GM19452 (cell line): ENCODE data around the gene SRSF1.
A peak's percentile ranks its signal among the peaks of the same experiment; 100 is the strongest.
"Not testable (repeated sequence)": the region's sequence is repeated elsewhere in the genome, so short reads cannot be mapped to it uniquely, and the experiment has no call there.

Source experiments
- ATAC-seq: cut with Tn5 transposase; IDR thresholded peaks from one replicate; pipeline ENCODE4 v1.9.1; 2021; ENCODE audit not compliant: unreplicated experiment

The SRSF1 gene

GRCh38 chr17:57970710-57971109, 36.3 kb downstream of the SRSF1 start:
- ATAC-seq: no peak

GRCh38 chr17:57968456-57968855, 38.6 kb downstream of the SRSF1 start:
- no peak for ATAC-seq

GRCh38 chr17:57966875-57967274, 40.2 kb downstream of the SRSF1 start:
- ATAC-seq: no peak

DNA sequence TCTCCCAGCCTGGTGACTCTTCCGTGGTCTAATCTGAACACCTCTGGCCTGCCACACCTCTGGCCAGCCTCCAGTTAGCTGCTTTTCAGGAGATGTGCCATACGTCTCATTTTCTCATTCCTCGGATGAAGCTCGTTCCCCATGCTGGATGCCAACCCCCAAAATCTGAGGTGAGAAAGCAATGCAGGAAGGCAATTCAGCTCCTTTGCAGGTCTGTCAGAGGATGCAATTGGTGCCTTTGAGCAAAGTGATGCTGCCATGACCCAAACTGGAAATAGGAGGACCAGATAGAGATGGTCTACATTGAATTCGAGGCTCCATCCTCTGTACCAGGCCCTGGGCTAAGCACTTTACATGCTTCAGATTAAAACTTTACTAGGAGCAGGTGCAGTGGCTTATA, 40.8 kb downstream of the SRSF1 start:
- no peak for ATAC-seq

- ATAC-seq: no peak
Observed at GRCh38 chr17:57965521-57966160, 41.4 kb downstream of the SRSF1 start.

- no peak for ATAC-seq
Observed at GRCh38 chr17:57963149-57963511, 43.9 kb downstream of the SRSF1 start.

GRCh38 chr17:57962279-57963148, 44.5 kb downstream of the SRSF1 start:
- no peak for ATAC-seq

DNA sequence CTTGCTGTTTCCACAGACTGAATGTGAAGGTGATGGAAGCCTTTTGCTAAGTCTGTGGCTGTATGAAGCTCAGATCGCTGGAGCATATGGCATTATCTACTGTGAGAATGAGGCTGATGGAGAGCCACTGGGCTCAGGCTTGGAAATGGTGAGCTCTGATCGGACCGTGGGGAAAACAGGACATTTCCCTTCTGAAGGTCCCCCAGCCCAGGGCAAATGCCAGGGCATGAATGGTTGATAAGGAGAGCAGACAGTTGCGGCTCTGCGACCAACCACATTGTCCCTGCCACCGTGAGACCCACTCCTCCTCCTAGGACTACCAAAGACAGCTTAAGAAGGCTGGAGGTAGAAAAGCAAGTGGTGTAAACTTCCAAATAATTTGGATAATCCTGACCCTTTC, 47.1 kb downstream of the SRSF1 start:
- ATAC-seq: no peak

DNA sequence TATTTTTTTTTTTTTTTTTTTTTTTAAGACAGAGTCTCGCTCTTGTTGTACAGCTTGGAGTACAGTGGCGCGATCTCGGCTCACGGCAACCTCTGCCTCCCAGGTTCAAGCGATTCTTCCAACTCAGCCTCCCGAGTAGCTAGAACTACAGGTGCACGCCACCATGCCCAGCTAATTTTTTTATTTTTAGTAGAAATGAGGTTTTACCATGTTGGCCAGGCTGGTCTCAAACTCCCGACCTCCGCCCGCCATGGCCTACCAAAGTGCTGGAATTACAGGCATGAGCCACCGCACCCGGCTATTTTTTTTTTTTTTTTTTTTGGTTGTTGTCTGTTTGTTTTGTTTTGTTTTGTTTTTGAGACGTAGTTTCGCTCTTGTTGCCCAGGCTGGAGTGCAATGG, 48.7 kb downstream of the SRSF1 start:
- not testable (repeated sequence) for ATAC-seq

DNA sequence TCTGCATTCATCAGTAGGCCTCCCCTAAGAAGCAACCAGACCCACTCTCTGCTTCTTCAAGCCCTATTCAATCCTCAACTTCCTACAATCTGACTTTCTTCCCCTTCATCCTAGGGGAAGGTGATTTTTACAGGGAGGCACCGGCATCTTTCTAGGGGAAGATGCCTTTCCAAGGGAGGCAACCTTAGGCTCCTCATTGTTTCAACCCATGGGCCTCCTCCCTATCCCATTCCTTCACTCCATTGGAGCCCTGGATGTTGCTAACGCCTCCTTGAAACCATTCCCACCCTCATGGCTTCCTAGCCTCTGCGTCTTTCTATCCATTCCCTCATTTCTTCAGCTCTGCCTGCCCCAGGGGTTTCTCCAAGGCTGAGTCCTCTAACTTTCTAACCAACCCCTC, 49.2 kb downstream of the SRSF1 start:
- no peak for ATAC-seq

- no peak for ATAC-seq
Observed at GRCh38 chr17:57957120-57957850, 49.8 kb downstream of the SRSF1 start.

DNA sequence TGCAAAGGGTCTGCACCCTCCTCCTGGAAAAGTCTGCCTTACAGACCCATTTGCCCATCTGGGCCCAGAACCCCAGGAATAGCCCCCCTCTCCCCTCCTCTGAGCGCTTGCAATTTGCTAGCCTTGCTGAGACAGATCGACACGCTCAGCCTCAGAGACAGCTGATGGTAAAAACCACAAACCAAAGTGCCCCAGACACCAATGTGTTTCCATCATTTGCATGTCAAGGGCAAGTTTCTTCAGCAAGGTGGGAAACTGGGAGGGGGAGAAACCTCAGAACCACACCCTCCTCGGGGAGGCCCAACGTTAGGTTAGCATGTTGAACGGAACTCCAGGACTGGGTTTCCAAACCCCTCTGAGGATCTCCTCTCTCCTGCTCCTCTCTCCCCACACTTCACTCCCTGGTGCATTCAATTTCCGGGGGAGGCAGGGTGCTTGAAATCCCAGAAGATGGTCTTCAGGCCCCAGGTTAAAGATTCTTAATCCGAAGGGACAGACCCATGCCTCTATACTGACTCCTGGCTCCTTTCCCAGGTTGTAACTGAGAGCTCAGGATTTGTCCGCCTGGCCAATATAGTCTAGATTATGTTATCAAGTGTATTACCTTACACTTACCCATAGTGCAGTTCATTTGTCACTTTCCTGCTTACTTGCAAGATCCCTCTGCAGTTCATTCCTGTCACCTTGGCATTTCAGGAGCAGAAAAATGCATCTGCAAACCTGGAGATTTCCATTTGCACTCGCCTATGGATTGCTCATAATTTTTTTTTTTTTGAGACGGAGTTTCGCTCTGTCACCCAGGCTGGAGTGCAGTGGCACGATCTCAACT, 50.5 kb downstream of the SRSF1 start:
- peak; percentile 68 for ATAC-seq

DNA sequence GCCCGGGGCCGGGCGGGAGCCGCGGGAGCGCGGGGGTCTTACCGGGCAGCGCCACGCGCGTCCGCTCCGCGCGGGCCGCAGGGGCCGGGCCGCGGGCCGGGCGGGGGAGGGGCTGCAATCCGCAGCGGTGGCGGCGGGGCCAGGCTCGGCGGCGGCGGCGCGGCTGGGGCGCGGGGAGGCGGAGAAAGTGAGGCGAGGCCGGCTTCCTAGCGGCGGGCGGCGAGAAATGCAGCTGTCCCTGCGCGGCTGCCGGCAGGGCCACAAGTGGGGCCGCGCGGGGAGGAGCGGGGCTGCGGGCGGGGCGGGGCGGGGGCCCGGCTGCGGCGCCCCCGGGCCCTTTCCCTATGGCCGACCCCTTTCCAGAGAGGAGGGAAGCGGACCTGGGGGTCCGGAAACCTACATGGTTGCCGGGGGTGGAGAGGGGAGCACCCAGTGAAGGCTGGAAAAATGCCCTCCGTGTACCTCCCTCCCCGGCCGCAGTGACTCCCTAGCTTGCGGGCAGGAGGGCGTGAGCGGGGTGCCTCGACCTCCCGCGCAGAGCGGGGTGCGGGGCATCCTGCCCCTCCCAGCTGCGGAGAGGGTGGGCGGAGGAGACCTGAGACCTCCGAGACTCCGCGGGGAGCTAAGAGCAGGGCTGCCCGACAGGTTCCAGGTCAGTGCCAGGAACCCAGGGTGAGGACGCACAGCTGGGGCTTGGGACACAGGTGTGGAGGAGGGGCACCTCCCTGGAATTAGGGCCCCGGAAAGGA, 51.7 kb downstream of the SRSF1 start, which contains the start of gene CUEDC1:
Gene CUEDC1, minus strand, starts transcription at position 230 of the 749 bp plus-strand sequence. CDS start 69,848 bp downstream, outside the sequence.
- no peak for ATAC-seq

DNA sequence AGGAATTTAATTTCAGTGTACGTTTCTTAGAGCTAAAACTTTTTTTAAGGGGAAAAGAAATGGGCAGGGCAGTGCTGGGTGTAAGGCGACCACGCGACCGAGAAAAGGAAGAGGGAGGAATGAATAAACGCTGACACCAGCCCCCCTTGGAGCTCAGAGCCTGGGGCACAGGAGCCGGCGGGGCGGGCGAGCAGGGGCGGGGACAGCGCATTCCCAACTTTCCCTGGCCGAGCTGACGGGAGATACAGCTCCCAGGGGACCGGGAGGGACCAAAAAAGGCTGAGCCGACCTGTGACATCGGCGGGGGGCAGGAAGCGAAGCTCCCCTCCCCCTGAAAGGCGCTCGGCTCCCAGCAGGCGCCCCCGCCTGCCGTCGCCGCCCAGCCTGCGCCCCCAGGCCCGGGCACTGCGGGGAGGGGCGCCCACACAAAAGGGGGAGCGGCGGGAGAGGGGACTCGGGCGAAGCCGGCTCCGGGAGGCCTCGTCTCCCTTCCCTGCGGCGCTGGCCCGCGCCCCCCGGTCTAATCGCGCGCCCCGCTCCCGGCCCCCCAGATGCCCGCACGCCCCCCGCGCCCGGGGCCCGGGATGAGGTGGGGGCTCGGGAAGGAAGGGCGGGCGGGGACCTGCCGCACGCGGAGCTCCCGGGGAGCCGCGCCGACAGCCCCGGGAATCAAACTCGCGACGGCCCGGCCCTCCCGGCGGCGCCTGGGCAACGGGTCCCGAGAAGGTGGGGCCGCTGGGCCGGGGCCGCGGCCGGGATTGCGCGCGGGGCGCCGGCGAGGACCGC, 52.5 kb downstream of the SRSF1 start:
- no peak for ATAC-seq

GRCh38 chr17:57953705-57954396, 53.2 kb downstream of the SRSF1 start:
- no peak for ATAC-seq
